GM23338 (cell line): Measurements from ENCODE around the gene CACNA1S.

Experiments
- EZH2 ChIP-seq: fragments of 200-600 bp; sonication (generic); IDR thresholded peaks from one replicate; pipeline ENCODE4 v1.8.0; 2017; ENCODE audit warnings: antibody characterized with exemption, mild to moderate bottlenecking, low read depth; ENCODE audit not compliant: unreplicated experiment
- POLR2AphosphoS5 ChIP-seq: IDR thresholded peaks from 2 replicates; pipeline ENCODE4 v1.6.1; 2016; ENCODE audit warnings: antibody characterized with exemption, low read depth
- TF ChIP-seq, protein P1 (sequence below), 2 experiments: fragments of 200-600 bp in 1 of 2; sonication (generic) in 1 of 2; conservative IDR thresholded peaks; 2 replicates each; pipeline versions ENCODE4 v1.5.1 to v1.6.1; 2016 to 2017; ENCODE audit warnings: antibody characterized with exemption in 2 of 2, low read depth in 2 of 2, mild to moderate bottlenecking in 2 of 2, moderate library complexity in 1 of 2

DNA sequence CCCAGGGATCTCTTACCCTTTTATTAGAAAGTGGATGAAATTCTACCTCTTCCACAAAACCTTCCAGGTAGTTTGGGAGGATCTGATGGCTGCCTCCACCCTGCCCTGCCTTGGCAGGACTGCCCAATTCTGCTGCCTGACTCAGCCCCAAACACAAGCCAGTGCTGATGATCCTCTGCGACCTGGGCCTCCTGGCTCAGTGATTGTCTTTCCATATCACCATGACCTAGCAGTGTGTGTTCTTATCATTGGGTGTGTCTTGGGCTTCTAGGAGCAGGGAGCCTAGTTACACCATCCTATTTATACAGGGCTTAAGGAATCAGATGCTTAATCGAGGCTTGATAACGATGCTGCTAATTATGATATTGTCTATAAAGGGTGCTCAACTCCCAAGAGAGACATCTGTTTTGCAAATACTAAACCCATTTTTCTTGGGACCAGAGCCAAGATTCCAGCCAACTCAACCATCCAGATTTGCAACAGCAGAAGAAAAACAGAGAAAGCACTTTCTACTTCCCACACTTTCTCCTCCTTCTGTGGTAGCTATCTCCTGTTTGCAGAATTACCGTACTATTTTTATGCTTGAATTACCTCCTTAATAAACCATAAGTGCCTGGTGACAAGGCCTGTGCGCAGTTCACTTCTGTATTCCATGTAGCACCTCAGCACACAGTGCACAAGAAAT, 52.2 kb downstream of the CACNA1S start:
- TF ChIP-seq EZH2 (no peak), POLR2AphosphoS5 (no peak)
- TF ChIP-seq, protein P1, sequence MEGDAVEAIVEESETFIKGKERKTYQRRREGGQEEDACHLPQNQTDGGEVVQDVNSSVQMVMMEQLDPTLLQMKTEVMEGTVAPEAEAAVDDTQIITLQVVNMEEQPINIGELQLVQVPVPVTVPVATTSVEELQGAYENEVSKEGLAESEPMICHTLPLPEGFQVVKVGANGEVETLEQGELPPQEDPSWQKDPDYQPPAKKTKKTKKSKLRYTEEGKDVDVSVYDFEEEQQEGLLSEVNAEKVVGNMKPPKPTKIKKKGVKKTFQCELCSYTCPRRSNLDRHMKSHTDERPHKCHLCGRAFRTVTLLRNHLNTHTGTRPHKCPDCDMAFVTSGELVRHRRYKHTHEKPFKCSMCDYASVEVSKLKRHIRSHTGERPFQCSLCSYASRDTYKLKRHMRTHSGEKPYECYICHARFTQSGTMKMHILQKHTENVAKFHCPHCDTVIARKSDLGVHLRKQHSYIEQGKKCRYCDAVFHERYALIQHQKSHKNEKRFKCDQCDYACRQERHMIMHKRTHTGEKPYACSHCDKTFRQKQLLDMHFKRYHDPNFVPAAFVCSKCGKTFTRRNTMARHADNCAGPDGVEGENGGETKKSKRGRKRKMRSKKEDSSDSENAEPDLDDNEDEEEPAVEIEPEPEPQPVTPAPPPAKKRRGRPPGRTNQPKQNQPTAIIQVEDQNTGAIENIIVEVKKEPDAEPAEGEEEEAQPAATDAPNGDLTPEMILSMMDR (conservative IDR thresholded peaks at IDR 0.05; ENCODE audit: low read depth in 2 of 2), result no peak
